ENCODE results near the gene MTMR11.
"Not testable (repeated sequence)": the region's sequence is repeated elsewhere in the genome, so short reads cannot be mapped to it uniquely, and the experiment has no call there.

Gene MTMR11

DNA sequence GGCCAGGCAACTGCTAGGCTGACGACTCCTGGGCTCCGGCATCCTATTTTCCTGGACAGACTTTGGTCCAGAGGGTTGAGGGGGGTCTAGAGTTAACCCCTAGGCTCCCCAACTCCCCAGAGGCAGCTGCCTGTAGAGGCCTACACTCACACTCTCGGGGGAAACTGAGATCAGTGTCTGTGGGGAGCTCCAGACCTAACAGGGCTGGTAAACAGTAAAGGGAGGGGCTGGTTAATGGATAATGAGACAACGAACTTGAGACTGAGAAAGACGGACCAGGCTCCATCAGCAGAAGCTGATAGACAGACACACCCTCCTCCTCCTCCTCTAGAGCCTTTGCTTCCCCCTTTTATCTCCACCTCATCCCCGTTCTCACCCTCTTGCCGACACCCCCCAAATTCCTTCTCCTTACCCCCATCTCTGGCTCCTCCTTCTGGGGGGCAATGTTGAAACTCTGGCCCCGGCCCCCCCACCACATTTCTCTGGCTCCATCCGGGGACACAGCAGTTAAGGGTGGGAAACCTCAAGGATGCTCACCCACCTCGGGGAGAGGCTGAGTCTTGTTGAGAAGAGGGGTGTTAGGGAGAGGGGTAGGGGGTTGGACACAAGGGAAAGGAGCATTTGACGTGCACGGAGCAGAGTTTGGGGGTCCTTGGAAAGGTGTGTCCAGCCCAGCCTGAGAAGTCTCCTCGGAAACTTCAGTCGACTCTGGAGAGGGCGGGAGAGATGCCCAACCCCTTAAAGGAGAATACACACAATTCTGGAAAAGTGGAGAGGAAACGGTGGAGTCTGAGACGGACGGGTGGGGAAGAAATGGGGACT lies at the start of gene MTMR11:
Gene MTMR11, minus strand, starts transcription at position 710 of the 822 bp plus-strand sequence. Its CDS starts 232 bp downstream, at position 478.
- no peak for DNase-seq

DNA sequence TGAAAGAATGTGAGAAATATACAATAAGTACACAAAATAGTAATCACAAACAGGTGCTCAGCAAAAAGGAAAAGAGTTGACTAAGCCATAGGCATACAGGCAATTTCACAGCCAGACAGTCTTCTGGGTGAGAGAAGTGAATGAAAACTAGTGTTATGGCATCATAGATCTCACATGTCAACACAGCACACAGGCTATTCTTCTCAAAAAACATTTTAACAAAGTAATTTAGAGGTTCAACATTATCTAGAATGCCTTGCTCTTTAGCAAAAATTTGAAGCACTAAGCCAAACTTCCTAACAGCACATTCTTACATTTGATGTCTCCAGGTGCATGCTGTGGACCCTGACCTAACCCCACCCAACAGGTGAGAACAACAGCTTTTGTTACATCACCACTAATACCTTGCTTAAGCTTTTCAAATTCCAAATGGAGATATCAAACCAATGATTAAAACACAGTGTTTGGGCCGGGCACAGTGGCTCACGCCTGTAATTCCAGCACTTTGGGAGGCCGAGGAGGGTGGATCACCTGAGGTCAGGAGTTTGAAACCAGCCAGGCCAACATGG lies 43.4 kb upstream of the MTMR11 start:
- DNase-seq, result no peak

GRCh38 chr1:149979245-149979971 lies 42.7 kb upstream of the MTMR11 start:
- no peak for DNase-seq

DNA sequence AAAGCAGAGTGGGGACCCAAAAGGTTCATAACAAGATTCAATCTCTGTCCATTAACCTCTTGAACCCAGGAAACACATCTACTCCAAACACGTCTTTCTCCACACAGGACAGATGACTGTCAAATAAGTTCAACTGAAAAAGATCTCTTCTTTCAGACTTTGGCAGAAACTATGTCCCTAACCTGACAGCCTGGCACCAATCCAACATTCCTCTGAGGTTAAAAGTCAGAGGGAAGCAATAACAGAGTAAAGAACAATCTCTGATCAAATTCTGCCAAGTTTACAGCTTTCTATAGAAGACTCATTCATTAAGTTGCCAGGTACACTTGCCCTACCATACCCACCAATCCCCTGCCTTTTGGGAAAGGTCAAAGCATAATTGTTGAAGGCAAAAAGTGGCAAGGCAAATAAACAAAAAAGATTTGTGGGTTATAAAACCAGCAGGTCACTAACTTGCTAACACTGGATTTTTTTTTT lies 41.9 kb upstream of the MTMR11 start:
- DNase-seq, result no peak

DNA sequence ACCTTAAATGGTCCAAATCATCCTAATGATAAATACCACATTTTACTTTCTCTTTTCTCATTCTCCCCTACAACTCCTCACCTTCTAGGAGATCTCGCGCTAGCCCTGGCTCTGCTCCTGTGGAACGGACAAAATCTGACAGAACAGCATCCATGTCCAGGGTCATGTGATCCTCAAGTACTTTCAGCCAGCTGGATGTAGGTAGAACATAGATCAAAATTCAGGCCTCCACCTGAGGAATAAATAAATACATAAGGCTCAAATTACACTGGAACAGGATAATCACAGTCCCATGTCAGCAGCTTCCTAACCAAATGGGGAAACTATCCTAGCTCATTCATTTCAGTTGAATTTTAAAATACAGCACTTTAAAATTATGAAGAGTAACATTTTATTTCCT lies 40.7 kb upstream of the MTMR11 start:
- peak; percentile 76 for DNase-seq

- DNase-seq, result no peak
These were observed 35.9 kb upstream of the MTMR11 start for GRCh38 chr1:149972547-149972946.

- no peak for DNase-seq
These were observed 31.0 kb upstream of the MTMR11 start for GRCh38 chr1:149967646-149968045.

- no peak for DNase-seq
These were observed 30.4 kb upstream of the MTMR11 start for GRCh38 chr1:149967041-149967440.

- DNase-seq, result no peak
These were observed 29.7 kb upstream of the MTMR11 start for GRCh38 chr1:149966405-149966804.

DNA sequence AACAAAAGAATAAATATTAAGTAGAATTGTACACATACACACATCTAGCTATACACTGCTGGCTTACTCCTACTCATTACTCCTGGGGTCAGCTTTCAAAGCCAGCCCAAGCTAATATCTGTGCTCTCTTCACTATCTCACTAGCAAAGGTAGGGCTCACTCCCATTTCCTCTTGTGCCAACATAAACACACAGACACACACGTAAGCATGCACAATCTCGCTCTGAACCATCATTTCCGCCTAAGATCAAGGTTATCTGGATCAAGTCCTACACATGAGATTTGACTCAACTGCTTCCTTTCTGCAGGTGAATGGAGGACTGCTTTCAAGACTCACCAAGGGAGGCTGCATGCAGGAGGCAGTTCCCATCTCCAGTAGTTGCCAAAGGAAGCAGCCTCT lies 28.8 kb upstream of the MTMR11 start:
- DNase-seq, result no peak

DNA sequence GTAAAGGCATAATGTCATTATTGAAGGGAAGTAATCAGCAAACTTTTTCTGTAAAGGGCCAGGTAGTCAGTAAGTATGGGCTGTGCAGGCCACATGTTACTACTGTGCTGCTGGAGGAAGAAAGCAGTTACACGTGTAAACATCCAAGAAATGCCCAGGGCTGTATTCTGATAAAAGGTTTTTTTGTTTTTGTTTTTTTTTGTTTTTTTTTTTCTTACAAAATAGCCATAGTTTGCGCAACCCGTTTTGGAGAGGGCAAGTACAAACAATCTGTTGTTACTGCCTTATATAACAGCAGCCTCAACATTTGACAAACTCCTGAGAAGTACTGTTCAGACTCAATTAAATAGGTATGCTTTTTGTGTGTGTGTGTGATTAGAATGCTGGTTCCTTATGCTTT lies 26.7 kb upstream of the MTMR11 start:
- DNase-seq, result no peak

DNA sequence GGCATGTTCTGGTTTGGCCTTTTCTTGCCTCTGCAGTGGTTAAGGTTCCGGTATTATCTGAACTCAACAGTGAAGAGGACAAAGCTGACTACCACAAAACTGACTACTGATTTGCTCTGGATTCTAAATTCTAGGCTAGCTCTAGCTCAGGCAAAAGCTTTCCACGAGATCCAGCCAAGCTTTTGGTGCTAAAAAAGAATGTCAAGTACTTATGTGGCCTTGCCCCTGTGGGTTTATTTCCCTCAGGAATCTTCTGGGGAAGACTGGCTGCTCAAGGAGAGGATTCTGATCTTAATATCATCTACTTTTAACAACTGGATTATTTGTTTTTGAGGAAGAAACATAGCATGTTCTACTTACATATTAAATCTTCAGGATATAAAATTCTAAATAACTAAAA lies 26.1 kb upstream of the MTMR11 start:
- DNase-seq, result no peak

DNA sequence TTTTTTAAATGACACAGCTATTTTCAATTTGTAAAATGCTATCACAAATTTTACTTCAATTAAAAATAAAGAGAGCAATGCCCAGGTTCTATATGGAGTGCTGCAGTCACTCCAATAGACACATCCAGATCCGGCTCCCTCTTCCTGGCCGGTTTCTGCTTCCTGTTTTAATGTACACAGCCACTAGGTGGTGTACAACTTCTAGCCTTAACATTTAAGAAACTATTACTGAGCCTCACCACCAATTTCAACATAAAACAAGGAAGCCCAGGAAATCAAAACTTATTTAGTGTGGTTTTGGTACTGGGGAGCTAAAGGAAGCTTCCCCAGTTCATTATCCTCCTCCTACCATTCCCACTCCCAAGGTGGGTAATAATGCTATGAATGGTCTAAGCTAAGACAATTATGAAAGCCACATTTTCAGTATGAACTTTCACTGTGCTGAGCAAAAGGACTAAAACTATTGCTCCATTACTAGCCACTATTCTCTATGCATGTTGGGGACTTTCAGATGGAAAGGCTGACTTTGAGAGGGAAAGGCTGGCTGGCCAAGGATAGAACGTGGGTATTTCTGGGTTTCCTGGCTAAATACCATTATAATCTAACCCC lies 25.5 kb upstream of the MTMR11 start:
- DNase-seq, result peak; percentile 24

- DNase-seq, result not testable (repeated sequence)
These were observed 20.9 kb upstream of the MTMR11 start for GRCh38 chr1:149957548-149957947.

DNA sequence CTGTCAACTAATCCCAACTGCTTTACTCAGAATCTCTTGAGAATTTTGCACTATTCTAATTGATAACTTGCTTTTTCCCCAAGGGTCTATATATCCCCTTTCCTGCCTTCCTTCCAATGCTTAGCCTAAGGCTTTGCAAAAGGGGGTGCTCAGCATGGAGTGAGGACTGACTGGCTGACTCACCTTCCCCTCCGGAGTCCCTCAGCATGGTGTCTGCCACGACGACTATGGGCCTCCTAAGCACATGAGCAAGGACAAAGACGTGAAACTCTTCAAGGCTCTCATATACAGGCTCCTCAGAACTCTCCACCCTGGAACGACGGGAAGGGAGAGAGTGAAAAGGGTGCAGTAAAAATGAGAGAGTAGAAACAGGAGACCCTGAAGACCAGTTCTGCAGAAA lies 13.2 kb upstream of the MTMR11 start:
- no peak for DNase-seq

GRCh38 chr1:149945206-149945605 lies 8.5 kb upstream of the MTMR11 start:
- DNase-seq, result no peak

- DNase-seq, result no peak
These were observed 6.2 kb upstream of the MTMR11 start for GRCh38 chr1:149942885-149943284.

GRCh38 chr1:149942207-149942606 lies 5.5 kb upstream of the MTMR11 start:
- no peak for DNase-seq

GRCh38 chr1:149940427-149940826 lies 3.7 kb upstream of the MTMR11 start:
- DNase-seq, result no peak

DNA sequence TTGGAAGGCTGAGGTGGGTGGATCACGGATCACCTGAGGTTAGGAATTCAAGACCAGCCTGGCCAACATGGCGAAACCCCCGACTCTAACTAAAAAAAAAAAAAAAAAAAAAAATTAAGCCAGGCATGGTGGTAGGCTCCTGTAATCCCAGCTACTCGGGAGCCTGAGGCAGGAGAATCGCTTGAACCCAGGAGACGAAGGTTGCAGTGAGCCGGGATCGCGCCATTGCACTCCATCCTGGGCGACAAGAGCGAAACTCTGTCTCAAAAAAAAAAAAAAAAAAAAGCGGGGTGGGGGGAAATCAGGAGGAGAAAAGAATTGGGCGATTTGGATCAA lies 2.0 kb upstream of the MTMR11 start:
- not testable (repeated sequence) for DNase-seq

DNA sequence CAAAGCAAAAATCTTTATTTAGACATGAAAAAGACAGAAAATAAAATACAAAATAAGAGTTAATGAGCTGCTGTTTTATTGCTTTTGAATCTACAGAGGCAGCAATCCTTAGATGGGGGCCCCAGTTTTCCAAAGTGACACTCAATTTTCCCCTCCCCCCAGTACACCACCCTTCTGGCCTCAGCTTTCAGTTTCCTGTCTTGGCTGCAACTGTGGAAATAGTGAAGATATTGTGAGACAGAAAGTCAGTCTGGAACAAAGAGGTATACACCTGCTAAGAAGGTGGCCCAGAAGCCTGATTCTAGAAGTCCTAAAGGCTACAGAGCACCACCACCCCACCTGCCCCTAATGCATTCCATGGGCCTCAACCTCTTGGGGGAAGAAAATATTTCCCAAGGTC lies 1.1 kb upstream of the MTMR11 start:
- DNase-seq, result no peak

GRCh38 chr1:149936992-149937705 lies 470 bp upstream of the MTMR11 start:
- DNase-seq, result peak; percentile 18

DNA sequence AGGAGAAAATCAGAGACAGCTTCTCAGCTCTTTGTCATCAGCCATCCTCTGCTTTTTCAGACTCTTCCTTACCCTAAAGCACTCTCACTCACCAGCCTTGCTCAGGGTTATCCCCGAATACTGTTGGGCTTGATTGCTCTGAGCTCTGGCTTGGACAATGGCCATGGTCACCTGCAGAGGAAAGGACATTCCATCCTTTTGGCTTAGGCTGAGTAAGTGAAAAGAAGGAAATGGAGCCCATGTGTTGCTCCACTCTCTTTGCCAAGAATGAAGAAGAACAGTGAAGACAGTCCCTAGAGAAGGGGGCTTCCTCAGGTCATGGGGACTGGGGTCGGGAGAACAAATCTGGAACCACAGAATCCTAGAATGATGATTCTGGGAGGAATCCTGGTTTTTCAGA lies 2.3 kb downstream of the MTMR11 start:
- no peak for DNase-seq
